Neural cell (in vitro differentiated cells): ENCODE data around the gene OLFM1.

Experiments
- EP300 ChIP-seq: fragments of 450-650 bp; conservative IDR thresholded peaks from 2 replicates; pipeline ENCODE4 v1.6.1; 2014; ENCODE audit warnings: antibody characterized with exemption, mild to moderate bottlenecking, moderate library complexity; ENCODE audit not compliant: poor library complexity, severe bottlenecking
- EZH2 ChIP-seq: fragments of 200-600, 300-800 bp; shearing (Covaris generic), sonication (generic); IDR thresholded peaks from 2 replicates; pipeline ENCODE4 v1.6.1; 2014; ENCODE audit warnings: antibody characterized with exemption, low read length, borderline replicate concordance, mild to moderate bottlenecking; ENCODE audit not compliant: insufficient read depth, poor library complexity, severe bottlenecking
- MXI1 ChIP-seq: fragments of 450-650 bp; conservative IDR thresholded peaks from 2 replicates; pipeline ENCODE4 v1.6.1; 2014; ENCODE audit warnings: antibody characterized with exemption, mild to moderate bottlenecking; ENCODE audit not compliant: poor library complexity, severe bottlenecking
- POLR2AphosphoS5 ChIP-seq: IDR thresholded peaks from 2 replicates; pipeline ENCODE4 v1.6.1; 2012
- RAD21 ChIP-seq: fragments of 450-650 bp; conservative IDR thresholded peaks from 2 replicates; pipeline ENCODE4 v1.6.1; 2014; ENCODE audit warnings: antibody characterized with exemption, mild to moderate bottlenecking, moderate library complexity
- TF ChIP-seq, protein P1 (sequence below): fragments of 450-650 bp; IDR thresholded peaks from 2 replicates; pipeline ENCODE4 v1.5.1; 2014; ENCODE audit warnings: antibody characterized with exemption, mild to moderate bottlenecking, moderate library complexity; ENCODE audit not compliant: poor library complexity, severe bottlenecking
- TF ChIP-seq, protein P2 (sequence below): IDR thresholded peaks from 2 replicates; pipeline ENCODE4 v1.6.1; 2012; ENCODE audit warnings: borderline replicate concordance

- TF ChIP-seq RAD21 (no peak), MXI1 (peak; percentile 13), EP300 (no peak), POLR2AphosphoS5 (no peak), EZH2 (no peak)
- TF ChIP-seq, protein P1, sequence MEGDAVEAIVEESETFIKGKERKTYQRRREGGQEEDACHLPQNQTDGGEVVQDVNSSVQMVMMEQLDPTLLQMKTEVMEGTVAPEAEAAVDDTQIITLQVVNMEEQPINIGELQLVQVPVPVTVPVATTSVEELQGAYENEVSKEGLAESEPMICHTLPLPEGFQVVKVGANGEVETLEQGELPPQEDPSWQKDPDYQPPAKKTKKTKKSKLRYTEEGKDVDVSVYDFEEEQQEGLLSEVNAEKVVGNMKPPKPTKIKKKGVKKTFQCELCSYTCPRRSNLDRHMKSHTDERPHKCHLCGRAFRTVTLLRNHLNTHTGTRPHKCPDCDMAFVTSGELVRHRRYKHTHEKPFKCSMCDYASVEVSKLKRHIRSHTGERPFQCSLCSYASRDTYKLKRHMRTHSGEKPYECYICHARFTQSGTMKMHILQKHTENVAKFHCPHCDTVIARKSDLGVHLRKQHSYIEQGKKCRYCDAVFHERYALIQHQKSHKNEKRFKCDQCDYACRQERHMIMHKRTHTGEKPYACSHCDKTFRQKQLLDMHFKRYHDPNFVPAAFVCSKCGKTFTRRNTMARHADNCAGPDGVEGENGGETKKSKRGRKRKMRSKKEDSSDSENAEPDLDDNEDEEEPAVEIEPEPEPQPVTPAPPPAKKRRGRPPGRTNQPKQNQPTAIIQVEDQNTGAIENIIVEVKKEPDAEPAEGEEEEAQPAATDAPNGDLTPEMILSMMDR, result no peak
- TF ChIP-seq, protein P2, sequence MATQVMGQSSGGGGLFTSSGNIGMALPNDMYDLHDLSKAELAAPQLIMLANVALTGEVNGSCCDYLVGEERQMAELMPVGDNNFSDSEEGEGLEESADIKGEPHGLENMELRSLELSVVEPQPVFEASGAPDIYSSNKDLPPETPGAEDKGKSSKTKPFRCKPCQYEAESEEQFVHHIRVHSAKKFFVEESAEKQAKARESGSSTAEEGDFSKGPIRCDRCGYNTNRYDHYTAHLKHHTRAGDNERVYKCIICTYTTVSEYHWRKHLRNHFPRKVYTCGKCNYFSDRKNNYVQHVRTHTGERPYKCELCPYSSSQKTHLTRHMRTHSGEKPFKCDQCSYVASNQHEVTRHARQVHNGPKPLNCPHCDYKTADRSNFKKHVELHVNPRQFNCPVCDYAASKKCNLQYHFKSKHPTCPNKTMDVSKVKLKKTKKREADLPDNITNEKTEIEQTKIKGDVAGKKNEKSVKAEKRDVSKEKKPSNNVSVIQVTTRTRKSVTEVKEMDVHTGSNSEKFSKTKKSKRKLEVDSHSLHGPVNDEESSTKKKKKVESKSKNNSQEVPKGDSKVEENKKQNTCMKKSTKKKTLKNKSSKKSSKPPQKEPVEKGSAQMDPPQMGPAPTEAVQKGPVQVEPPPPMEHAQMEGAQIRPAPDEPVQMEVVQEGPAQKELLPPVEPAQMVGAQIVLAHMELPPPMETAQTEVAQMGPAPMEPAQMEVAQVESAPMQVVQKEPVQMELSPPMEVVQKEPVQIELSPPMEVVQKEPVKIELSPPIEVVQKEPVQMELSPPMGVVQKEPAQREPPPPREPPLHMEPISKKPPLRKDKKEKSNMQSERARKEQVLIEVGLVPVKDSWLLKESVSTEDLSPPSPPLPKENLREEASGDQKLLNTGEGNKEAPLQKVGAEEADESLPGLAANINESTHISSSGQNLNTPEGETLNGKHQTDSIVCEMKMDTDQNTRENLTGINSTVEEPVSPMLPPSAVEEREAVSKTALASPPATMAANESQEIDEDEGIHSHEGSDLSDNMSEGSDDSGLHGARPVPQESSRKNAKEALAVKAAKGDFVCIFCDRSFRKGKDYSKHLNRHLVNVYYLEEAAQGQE, result no peak
These were observed 455 bp downstream of the OLFM1 start for GRCh38 chr9:135087899-135088347.
